Fibroblast of mammary gland (primary cell): ENCODE data around the gene TCAP.
A peak's percentile ranks its signal among the peaks of the same experiment; 100 is the strongest.

Experiments used
- DNase-seq: peaks from one replicate; pipeline ENCODE4 v3.0.0-alpha.2; 2010; ENCODE audit warnings: low read depth
- H3K4me3 ChIP-seq: 2 replicates; pipeline ENCODE4 v1.5.1; 2011; ENCODE audit warnings: low read depth, mild to moderate bottlenecking, low read length, moderate library complexity; ENCODE audit not compliant: control insufficient read depth
- CTCF ChIP-seq: conservative IDR thresholded peaks from 2 replicates; pipeline ENCODE4 v1.5.1; 2011; ENCODE audit warnings: low read depth, low read length, inconsistent platforms; ENCODE audit not compliant: control insufficient read depth, insufficient read depth

TCAP gene

DNA sequence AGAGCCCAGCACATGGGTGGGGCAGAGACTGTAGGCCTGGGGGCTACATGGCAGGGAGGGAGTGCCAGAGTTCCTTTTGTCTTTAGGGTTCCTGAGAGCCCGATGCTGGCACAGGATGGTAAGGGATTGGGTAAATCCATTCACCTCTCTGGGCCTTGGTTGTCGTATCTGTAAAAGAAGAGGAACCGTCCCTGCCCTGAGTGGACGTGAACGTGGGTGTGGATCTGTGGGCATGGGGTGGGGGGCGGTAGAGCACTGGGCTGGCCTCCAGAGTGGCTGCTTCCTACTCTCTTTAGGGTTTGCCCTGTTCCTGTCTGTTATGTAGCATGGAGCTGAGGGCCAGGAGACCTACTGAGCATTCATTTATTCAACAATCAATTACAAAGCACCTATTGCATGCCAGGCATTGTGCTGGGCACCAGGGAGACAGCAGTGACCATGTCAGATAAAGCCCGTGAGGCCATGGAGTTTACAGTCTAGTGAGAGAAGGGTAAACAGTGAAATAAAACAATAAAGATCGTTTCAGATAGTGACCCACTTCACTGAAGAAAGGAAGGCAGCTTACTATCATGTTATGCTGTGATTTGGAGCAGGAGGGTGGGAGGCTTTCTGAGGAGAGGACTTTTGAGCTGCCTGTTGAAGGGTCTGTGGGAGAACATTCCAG, 13.1 kb upstream of the TCAP start:
- TF ChIP-seq CTCF = no peak
- no peak for DNase-seq

DNA sequence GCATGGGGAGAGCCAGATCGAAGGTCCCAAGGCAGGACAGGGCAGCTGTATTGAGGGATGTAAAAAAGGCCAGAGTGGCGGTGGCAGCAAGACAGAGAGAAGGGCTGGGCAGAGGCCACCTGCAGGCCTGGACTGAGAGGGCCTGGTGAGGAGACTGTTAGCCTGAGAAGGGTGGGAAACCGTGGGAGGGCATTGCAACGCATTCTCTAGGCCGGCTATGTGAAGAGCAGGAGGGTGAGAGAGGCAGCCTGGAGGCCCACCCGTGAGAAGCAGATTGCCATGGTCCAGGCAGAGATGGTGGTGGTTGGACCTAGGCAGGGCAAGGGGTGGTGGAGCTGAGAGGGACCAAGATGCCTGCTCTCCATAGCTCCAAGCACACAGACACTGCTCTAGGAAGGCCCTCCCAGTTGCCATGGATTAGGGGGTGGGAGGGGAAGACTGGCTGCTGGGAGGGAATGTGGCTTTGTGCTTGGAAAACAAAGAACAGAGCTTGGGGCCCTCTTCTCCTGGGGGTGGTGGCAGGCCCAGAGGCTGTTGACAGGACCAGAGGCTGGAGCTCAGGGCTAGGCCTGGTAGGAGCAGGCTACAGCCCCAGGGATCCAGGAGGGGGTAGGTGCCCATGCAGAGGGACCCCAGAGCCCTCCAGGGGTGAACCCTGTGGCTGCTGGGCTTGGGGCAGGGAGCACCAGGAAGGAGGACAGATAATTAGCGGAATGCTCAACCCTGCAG, 12.4 kb upstream of the TCAP start:
- DNase-seq = no peak
- TF ChIP-seq CTCF = no peak
- H3K4me3 ChIP-seq = no peak overlapping the region

More for the DNA sequence above, 13.1 kb upstream of the TCAP start:
- H3K4me3 ChIP-seq = no peak overlapping the region

GRCh38 chr17:39653316-39653661, 11.9 kb upstream of the TCAP start:
- no peak overlapping the region for H3K4me3 ChIP-seq
- DNase-seq = no peak
- TF ChIP-seq CTCF = no peak

- TF ChIP-seq CTCF = peak; percentile 89
- peak; percentile 42 for DNase-seq
- H3K4me3 ChIP-seq = no peak overlapping the region
These were observed 11.4 kb upstream of the TCAP start for GRCh38 chr17:39653662-39654331.

GRCh38 chr17:39655105-39655504, 10.0 kb upstream of the TCAP start:
- no peak for DNase-seq
- TF ChIP-seq CTCF = no peak
- H3K4me3 ChIP-seq = no peak overlapping the region

DNA sequence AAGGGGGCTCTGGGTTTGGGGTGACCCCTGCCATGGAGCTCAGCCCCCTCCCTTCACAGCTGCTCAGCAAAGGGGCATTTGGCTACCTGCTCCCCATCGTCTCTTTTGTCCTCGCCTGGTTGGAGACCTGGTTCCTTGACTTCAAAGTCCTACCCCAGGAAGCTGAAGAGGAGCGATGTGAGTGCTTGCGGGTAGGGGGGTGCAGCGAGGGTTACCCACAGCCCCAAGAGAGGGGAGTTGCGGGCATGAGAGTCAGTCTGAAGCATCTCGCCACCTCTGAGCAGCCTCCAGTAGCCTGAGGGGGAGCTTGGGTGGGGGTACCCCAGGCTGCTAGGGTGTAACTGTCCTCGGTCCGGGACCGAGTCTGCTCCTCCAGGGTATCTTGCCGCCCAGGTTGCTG, 6.8 kb upstream of the TCAP start:
- no peak for DNase-seq
- TF ChIP-seq CTCF = no peak
- H3K4me3 ChIP-seq = no peak overlapping the region
